GM10266 (cell line): Measurements from ENCODE around the gene NFATC4.
A peak's percentile ranks its signal among the peaks of the same experiment; 100 is the strongest.

ENCODE experiments used
- DNase-seq: peaks from one replicate; pipeline ENCODE4 v3.0.0; 2012; ENCODE audit errors: extremely low spot score
- TF ChIP-seq, protein P1 (sequence below): IDR thresholded peaks from 2 replicates; pipeline ENCODE4 v1.5.1; 2012; ENCODE audit warnings: mild to moderate bottlenecking, low read depth; ENCODE audit not compliant: control insufficient read depth, insufficient read depth; ENCODE audit errors: missing control alignments

The NFATC4 gene

DNA sequence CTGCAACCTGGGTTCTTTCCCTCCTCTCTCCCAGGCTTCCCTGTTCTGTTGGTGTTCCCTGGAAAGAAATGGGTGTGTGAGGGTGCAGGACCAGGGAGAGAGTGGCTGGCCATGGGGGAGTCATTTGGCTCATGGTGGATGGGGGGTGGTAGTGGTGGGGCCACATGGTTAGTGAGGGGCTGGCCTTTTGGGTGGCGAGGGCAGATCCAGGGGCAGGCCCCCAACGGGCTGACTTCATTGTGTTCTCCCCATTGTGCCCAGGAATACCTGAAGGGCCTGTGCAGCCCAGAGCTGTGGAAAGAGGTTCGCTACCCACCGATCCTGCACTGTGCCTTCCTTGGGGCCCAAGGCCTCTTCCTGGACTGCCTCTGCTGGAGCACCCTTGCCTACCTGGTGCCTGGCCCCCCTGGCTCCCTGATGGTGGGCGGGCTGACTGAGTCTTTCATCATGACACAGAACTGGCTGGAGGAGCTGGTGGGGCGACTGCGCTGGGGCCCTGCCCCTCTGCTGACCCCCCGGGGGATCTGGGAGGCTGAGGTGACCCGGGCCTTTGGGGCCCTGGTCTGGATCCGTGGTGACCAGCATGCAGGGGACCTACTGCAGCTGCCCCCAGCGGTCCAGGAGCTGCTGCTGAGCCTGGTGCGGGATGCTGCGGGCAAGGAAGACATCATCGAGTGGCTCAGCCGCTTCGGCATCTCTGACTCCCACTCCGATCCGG, 39.8 kb downstream of the NFATC4 start:
- DNase-seq, result no peak
- TF ChIP-seq, protein P1, sequence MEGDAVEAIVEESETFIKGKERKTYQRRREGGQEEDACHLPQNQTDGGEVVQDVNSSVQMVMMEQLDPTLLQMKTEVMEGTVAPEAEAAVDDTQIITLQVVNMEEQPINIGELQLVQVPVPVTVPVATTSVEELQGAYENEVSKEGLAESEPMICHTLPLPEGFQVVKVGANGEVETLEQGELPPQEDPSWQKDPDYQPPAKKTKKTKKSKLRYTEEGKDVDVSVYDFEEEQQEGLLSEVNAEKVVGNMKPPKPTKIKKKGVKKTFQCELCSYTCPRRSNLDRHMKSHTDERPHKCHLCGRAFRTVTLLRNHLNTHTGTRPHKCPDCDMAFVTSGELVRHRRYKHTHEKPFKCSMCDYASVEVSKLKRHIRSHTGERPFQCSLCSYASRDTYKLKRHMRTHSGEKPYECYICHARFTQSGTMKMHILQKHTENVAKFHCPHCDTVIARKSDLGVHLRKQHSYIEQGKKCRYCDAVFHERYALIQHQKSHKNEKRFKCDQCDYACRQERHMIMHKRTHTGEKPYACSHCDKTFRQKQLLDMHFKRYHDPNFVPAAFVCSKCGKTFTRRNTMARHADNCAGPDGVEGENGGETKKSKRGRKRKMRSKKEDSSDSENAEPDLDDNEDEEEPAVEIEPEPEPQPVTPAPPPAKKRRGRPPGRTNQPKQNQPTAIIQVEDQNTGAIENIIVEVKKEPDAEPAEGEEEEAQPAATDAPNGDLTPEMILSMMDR, result no peak

DNA sequence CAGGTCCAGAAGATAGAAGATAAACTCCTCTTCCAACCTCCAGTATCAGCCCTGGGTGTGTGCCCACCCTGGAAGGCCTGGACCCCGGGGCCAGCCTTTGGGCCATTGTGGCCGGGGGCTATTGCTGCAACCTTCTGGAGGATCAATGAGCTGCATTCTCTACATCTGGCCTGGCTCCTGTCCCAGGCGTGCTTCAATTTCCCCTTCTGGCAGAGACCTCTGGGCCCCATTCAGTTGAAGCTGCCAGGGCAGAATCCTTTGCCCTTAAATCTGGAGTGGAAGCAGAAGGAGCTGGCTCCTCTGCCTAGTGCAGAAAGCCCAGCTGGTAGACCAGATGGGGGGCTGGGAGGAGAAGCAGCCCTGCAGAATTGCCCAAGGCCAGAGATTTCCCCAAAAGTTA, 40.8 kb downstream of the NFATC4 start:
- TF ChIP-seq, protein P1, result no peak
- no peak for DNase-seq

DNA sequence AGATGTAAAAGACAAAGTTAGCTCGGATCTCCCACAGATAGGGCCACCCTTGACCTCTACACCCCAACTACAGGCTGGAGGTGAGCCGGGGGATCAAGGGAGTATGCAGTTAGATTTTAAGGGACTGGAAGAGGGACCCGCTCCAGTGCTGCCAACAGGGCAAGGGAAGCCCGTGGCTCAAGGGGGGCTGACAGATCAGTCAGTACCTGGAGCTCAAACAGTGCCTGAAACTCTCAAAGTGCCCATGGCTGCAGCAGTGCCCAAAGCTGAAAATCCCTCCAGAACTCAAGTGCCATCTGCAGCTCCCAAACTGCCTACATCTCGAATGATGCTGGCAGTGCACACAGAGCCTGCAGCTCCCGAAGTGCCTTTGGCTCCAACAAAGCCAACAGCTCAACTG, 41.2 kb downstream of the NFATC4 start:
- TF ChIP-seq, protein P1, result no peak
- no peak for DNase-seq

DNA sequence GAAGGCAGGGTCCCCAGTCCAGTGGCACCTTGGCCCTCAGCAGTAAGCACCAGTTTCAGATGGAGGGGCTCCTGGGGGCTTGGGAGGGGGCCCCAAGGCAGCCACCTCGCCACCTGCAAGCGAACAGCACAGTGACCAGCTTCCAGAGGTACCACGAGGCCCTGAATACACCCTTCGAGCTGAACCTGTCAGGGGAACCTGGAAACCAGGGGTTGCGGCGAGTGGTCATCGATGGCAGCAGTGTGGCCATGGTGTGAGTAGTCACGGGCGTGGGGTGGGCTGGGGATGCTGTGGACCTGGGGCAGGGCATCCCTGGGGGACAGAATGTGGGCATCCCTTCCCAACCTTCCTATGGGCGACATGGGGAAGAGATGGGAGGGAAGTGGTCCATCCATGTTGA, 42.0 kb downstream of the NFATC4 start:
- TF ChIP-seq, protein P1, result no peak
- no peak for DNase-seq

DNA sequence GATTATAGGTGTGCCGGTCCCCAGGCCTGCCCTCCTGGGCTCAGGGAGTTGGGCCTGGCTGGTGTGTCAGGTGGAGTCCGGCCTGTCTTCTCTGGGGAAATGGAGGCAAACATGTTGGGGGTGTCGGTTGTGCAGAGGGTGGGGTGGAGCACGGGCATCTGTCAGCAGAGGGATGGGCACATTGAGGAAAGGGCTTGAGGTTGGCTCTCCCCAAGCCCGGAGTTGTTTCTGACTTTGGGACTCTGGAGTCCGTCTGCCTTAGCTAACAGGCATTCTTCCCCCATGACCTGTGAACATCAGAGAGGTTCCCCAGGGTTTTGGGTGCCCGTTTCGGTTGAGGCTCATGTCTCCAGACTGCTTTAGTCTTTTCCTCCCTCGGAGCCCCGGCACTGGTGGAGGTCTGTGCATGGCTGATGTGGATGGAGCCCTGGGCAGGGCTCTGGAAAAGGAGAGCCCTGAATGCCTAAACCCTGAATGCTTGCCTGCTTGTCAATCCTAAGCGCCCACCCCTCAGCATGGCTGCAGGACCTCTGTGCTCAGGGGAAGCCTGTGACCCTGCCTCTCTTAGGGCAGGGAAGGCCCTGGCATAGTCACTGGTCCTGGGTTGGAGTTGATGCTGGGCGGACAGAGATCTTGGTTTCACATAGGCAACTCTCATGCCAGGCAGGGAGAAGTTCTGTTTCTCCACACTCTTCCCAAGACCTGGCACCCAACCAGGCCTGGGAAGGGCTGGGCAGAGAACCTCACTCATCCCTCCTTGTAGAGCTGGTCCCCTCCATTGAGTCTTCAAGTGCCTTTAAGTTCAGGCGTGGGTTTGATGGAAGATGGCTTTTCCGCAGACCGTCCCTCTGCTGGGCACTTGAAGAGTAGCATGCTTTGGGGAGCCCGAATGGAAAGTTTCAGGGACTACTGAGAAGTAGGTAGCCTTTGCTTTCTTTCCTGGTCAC, 43.7 kb downstream of the NFATC4 start:
- TF ChIP-seq, protein P1, result peak; percentile 51
- DNase-seq, result peak; percentile 72

DNA sequence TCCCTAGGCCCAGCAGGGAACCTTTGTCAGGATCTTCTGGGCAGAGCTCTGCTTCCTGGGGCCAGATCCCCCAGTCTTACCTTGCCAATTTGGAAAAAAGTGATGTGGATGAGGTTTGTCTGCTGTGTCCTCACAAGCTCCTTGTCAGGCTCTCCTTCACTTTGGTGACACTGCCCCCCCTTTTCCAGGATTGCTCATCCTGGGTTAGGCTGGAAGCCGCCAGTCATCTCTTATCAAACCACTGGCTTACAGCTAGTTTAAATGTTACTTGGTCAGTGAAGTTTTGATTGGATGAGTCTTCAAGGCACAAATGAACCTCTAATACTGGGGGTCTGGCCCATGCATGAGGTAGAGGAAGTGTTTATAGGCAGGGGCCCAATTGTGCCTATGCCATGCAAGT, 46.1 kb downstream of the NFATC4 start:
- TF ChIP-seq, protein P1, result no peak
- DNase-seq, result no peak

DNA sequence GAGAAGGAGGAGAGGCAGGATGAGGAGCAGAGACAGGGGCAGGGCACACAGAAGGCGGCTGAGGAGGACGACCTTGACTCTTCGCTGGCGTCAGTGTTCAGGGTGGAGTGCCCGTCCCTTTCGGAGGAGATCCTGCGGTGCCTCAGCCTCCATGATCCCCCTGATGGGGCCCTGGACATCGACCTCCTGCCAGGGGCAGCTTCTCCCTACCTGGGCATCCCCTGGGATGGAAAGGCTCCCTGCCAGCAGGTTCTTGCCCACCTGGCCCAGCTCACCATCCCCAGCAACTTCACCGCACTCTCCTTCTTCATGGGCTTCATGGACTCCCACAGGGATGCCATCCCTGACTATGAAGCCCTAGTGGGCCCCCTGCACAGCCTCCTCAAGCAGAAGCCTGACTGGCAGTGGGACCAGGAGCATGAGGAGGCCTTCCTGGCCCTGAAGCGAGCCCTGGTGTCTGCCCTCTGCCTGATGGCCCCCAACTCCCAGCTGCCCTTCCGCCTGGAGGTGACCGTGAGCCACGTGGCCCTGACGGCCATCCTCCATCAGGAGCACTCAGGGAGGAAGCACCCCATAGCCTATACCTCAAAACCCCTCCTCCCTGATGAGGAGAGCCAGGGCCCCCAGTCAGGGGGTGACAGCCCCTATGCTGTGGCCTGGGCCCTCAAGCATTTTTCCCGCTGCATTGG, 46.9 kb downstream of the NFATC4 start:
- DNase-seq, result no peak
- TF ChIP-seq, protein P1, result no peak
